MCF 10A (cell line): Measurements from ENCODE around the gene FRMPD4. TPM values are rescaled to one million over a fixed set of nuclear protein-coding genes. Genes with fewer than 3 reads are reported as not detected.

Experiments
- BruUV-seq: library from RNA; stranded (reverse); fragments of 400-500 nt; replicated peaks from 2 replicates; lab custom pipeline; 2021; lab: Mats Ljungman, UMichigan
- CTCF ChIA-PET: fragments of 300-600 bp; sonication (Branson Sonifier 250); formaldehyde crosslinking; extraction: SDS; loops from one replicate; lab custom pipeline; 2021; ENCODE audit warnings: antibody characterized with exemption, inconsistent platforms; lab: Yijun Ruan, JAX
- POLR2A ChIA-PET: fragments of 300-600, 350-650 bp; sonication (Branson Sonifier 250); formaldehyde crosslinking; extraction: SDS; loops from one replicate; lab custom pipeline; 2020; ENCODE audit warnings: antibody characterized with exemption, inconsistent platforms; lab: Yijun Ruan, JAX
- DNase-seq: peaks from one replicate; pipeline ENCODE4 v3.0.0-alpha.2; 2018; ENCODE audit not compliant: unreplicated experiment
- H3K27ac Mint-ChIP-seq: one replicate; pipeline ENCODE4 v1.8.0; 2022; ENCODE audit warnings: mild to moderate bottlenecking, low read depth, mixed read lengths; ENCODE audit not compliant: unreplicated experiment
- H3K27me3 Mint-ChIP-seq: one replicate; pipeline ENCODE4 v1.8.0; 2022; ENCODE audit warnings: mixed read lengths; ENCODE audit not compliant: insufficient read depth, unreplicated experiment
- H3K36me3 Mint-ChIP-seq: one replicate; pipeline ENCODE4 v1.8.0; 2022; ENCODE audit warnings: mild to moderate bottlenecking, moderate library complexity, mixed read lengths; ENCODE audit not compliant: insufficient read depth, unreplicated experiment
- H3K4me1 Mint-ChIP-seq: one replicate; pipeline ENCODE4 v1.8.0; 2022; ENCODE audit warnings: mixed read lengths; ENCODE audit not compliant: insufficient read depth, unreplicated experiment
- H3K4me3 Mint-ChIP-seq: one replicate; pipeline ENCODE4 v1.8.0; 2022; ENCODE audit warnings: mild to moderate bottlenecking, moderate library complexity, mixed read lengths; ENCODE audit not compliant: unreplicated experiment
- H3K9me3 Mint-ChIP-seq: one replicate; pipeline ENCODE4 v1.8.0; 2022; ENCODE audit warnings: mixed read lengths; ENCODE audit not compliant: unreplicated experiment
- CTCF ChIP-seq: fragments of 200-600 bp; IDR thresholded peaks from one replicate; pipeline ENCODE4 v1.8.0; 2022; ENCODE audit warnings: antibody characterized with exemption, mild to moderate bottlenecking; ENCODE audit not compliant: unreplicated experiment
- intact Hi-C: fragments of 100-400 bp; cut with micrococcal nuclease; formaldehyde crosslinking; loops from 2 replicates; pipeline ENCODE4 v1.14.1; 2022
- total RNA-seq: library from RNA; stranded (reverse); gene quantifications from 2 replicates; pipeline ENCODE4 v1.2.3, GENCODE V29; 2022

Gene FRMPD4
- total RNA-seq, 1 experiment from 2014 or later = not detected

- H3K4me3 Mint-ChIP-seq = no peak overlapping the region
- ChIA-PET POLR2A (no interaction called here), CTCF (interaction anchor here (0.6 to 0.7 kb wide), 2 partner anchors 10 to 185 kb away, joined by 3 to 4 read pairs; no protein-coding TSS in a partner anchor)
- no TSS peak for BruUV-seq
- no peak for DNase-seq
- intact Hi-C loops = no loop called here
- H3K36me3 Mint-ChIP-seq = no peaks in the 10 kb centered on the region
- H3K9me3 Mint-ChIP-seq = peaks cover 7% of the 10 kb centered on the region
- no peak overlapping the region for H3K27ac Mint-ChIP-seq
- H3K4me1 Mint-ChIP-seq = no peaks in the 10 kb centered on the region
- no peaks in the 10 kb centered on the region for H3K27me3 Mint-ChIP-seq
- TF ChIP-seq CTCF = no peak
Measured at GRCh38 chrX:12227412-12228041, 89.3 kb downstream of the FRMPD4 start.

GRCh38 chrX:12228862-12229261 is 90.6 kb downstream of the FRMPD4 start:
- TF ChIP-seq CTCF = no peak
- H3K4me1 Mint-ChIP-seq = no peaks in the 10 kb centered on the region
- no peaks in the 10 kb centered on the region for H3K36me3 Mint-ChIP-seq
- H3K27ac Mint-ChIP-seq = no peak overlapping the region
- BruUV-seq = no TSS peak
- H3K27me3 Mint-ChIP-seq = no peaks in the 10 kb centered on the region
- H3K4me3 Mint-ChIP-seq = no peak overlapping the region
- intact Hi-C loops = no loop called here
- CTCF ChIA-PET = no interaction called here
- peaks cover 7% of the 10 kb centered on the region for H3K9me3 Mint-ChIP-seq
- DNase-seq = no peak
- POLR2A ChIA-PET = no interaction called here

- POLR2A ChIA-PET = no interaction called here
- intact Hi-C loops = no loop called here
- peaks cover 7% of the 10 kb centered on the region for H3K9me3 Mint-ChIP-seq
Measured at GRCh38 chrX:12229986-12230385, 91.7 kb downstream of the FRMPD4 start.

More at GRCh38 chrX:12229986-12230385, 91.7 kb downstream of the FRMPD4 start:
- no peak overlapping the region for H3K27ac Mint-ChIP-seq
- H3K4me1 Mint-ChIP-seq = no peaks in the 10 kb centered on the region
- TF ChIP-seq CTCF = no peak
- CTCF ChIA-PET = interaction anchor here (0.6 kb wide), 2 partner anchors 21 to 410 kb away, joined by 3 to 5 read pairs; no protein-coding TSS in a partner anchor
- no peak for DNase-seq
- no peaks in the 10 kb centered on the region for H3K27me3 Mint-ChIP-seq
- H3K36me3 Mint-ChIP-seq = no peaks in the 10 kb centered on the region
- H3K4me3 Mint-ChIP-seq = no peak overlapping the region
- no TSS peak for BruUV-seq
